GM12864 (cell line): ENCODE measurements around the gene MYL2.

Experiments
- DNase-seq: peaks from one replicate; pipeline ENCODE4 v3.0.0-alpha.2; 2011; ENCODE audit warnings: low read depth
- H3K4me3 ChIP-seq: 2 replicates; pipeline ENCODE4 v1.5.1; 2011; ENCODE audit warnings: mild to moderate bottlenecking, low read depth, low read length, control low read depth
- TF ChIP-seq, protein P1 (sequence below): IDR thresholded peaks from 2 replicates; pipeline ENCODE4 v1.5.1; 2011; ENCODE audit warnings: low read depth, mild to moderate bottlenecking, moderate library complexity, low read length, control low read depth, inconsistent platforms; ENCODE audit errors: missing control alignments

The MYL2 gene

DNA sequence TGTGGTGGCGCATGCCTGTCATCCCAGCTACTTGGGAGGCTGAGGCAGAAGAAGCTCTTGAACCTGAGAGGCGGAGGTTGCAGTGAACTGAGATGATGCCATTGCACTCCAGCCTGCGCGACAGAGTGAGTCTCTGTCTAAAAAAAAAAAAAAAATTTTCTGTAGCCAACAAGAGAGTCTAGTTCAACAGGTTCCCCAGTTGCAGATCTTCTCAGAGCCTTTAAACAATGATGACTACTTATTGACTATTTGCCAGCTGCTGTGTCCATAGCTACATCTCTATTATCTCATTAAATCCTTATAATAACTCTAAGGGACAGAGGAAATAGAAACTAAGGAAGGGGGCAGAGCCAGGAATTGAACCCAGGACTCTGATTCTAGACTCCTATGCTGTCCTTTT lies 15.2 kb upstream of the MYL2 start:
- H3K4me3 ChIP-seq: no peak overlapping the region
- DNase-seq: no peak
- TF ChIP-seq, protein P1, sequence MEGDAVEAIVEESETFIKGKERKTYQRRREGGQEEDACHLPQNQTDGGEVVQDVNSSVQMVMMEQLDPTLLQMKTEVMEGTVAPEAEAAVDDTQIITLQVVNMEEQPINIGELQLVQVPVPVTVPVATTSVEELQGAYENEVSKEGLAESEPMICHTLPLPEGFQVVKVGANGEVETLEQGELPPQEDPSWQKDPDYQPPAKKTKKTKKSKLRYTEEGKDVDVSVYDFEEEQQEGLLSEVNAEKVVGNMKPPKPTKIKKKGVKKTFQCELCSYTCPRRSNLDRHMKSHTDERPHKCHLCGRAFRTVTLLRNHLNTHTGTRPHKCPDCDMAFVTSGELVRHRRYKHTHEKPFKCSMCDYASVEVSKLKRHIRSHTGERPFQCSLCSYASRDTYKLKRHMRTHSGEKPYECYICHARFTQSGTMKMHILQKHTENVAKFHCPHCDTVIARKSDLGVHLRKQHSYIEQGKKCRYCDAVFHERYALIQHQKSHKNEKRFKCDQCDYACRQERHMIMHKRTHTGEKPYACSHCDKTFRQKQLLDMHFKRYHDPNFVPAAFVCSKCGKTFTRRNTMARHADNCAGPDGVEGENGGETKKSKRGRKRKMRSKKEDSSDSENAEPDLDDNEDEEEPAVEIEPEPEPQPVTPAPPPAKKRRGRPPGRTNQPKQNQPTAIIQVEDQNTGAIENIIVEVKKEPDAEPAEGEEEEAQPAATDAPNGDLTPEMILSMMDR: no peak

DNA sequence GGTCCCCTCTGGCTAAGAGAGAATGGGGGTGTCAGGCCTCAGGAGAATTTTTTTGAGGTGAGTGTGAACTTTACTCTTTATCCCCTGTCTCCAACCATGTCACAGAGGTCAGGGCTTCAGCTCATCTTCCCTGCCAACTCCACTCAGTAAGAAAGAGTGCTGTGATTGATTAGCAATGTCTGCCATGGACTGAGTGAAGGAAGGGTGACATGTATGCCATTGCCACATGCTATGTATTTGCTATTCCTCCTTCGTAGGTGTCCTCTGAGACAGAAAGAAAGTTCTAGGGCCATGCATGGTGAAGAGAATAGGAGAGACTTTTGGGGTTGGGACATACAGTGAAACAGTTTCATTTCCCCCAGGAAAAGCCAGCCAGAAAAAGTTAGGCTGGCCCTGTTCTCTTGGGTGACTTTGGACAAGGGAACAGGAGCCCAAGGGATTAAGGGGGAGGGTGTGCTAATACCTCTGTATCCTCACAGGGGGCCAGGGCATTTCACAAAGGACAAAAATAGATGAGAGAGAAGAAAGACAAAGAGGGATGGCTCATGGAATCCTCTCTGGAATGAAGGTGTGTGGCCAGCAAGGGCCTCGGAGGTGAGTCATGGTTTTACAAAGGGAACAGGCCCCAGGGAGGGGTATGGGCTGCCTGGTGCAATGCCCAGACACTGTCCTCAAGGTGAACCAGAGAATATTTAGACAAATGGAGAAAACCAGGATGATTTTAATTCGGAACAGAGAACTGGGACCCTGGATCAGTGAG lies 13.9 kb upstream of the MYL2 start:
- H3K4me3 ChIP-seq: no peak overlapping the region
- TF ChIP-seq, protein P1: no peak
- DNase-seq: no peak

DNA sequence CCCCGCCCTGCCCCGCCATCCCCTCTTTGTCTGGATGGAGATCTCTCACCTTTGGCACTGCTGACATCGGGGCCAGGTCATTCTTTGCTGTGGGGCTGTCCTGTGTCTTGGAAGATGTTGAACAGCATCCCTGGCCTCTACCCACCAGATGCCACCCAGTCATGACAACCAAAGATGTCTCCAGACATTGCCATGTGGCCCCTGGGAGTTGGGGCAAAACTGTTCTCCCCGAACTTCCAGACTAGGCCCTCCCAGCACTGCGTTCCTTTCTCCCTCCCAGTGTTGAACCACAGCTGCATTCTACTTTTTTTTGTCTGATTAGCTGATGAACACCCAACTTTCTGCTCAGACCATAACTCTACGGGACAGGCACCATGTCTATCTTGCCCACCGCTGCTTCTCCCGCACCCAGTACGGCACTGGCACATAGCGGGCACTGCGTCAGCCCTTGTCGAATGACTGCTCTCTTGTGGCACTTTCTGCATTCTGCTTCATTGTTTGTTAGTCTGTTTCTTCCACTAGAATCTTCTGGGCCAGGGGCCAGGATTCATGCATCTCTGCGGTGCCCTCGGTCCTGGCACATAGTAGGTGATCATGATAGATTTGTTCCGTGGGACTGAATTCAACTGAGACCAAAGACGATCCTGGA lies 13.1 kb upstream of the MYL2 start:
- DNase-seq: no peak
- no peak overlapping the region for H3K4me3 ChIP-seq
- TF ChIP-seq, protein P1: no peak

DNA sequence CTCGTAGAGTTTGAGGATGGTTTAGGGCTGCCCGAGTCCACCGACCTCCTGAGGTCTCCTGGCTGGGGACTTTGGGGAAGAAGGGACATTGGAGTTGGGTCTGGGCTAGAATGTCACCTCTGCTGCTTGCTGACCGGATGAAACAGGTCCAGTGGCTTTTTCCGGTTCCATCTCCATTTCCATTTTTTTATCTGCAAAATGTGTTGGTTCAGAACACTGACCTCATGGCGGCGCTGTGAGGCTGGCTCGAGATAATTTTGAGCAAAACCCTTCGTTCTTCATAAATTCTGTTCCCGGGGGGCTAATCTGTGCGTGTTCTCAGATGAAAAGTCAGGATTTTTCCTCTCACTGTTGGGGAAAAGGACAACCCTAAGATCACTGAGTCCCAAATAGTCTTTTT lies 11.7 kb upstream of the MYL2 start:
- TF ChIP-seq, protein P1: peak; percentile 37
- H3K4me3 ChIP-seq: no peak overlapping the region
- DNase-seq: no peak

DNA sequence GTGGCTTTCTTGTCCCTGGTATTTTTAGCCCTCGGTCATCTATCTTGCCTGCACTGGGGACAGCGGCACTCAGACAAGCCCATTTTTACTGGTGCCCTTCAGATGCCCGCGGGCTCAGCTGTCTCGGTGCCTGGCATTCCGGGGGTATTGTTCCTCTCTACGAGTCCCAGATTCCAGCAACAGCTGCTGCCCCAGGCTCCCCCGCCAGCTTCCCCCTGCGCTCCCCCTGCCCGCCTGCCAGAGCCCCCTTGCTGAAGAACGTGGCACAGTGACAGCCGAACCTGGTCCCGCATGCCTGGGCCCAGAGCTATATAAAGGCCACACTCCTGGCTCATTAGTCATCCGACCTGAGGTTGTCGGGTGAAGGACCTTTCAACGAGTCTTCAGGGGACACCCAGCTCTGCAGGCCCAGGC lies 10.9 kb upstream of the MYL2 start:
- no peak overlapping the region for H3K4me3 ChIP-seq
- TF ChIP-seq, protein P1: no peak
- DNase-seq: no peak

DNA sequence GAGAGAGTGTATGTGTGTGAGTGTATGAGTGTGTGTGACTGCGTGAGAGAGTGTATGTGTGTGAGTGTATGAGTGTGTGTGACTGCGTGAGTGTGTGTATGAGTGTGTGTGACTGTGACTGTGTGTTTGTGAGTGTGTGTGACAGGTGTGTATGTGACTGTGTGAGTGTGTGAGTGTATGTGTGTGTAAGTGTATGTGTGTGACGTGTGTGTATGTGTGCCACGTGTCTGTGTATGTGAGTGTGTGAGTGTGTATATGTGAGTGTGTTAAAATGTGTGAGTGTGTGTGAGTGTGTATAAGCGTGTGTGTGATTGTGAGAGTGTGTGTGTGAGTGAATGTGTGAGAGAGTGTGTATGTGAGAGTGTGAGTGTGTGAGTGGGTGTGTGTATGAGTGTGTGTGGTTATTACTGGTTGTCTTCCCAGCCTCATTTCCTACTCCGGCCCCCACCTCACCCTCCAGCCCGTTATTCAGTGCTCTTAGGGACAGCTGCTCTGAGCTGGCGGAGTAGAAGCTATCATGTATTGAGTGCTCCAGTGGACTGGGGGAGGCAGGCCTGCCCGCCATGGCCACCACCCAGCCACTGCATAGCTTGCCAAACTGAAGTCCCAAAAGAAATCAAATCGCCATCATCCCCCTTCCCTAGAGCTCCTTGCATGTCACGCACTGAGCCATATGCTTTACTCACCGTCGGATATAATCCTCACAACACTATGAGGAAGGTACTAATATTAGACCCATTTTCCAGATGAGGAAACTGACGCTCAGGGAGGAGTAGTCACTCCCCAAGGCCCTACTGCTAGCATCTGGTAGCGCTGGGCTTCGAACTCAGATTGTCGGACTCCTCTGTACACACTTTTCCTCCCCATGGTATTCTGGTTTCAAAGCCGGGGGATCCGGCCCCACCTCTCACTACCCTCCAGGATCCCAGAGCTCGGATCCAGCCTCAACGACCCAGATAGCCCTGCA lies 10.3 kb upstream of the MYL2 start:
- no peak for DNase-seq
- no peak overlapping the region for H3K4me3 ChIP-seq
- TF ChIP-seq, protein P1: no peak
